Dermis blood vessel endothelial cell (primary cell): ENCODE measurements around the gene SHISA8. TPM values are rescaled to one million over a fixed set of nuclear protein-coding genes. Genes with fewer than 3 reads are reported as not detected.

Source experiments
- DNase-seq: peaks from one replicate; pipeline ENCODE4 v3.0.0; 2010
- total RNA-seq: library from RNA; depleted of rRNA; stranded (reverse); fragments of >200 nt; gene quantifications from 2 replicates; pipeline ENCODE4 v1.2.3, GENCODE V29; 2014

Gene SHISA8
- total RNA-seq, 1 donor from 2014 or later = not detected

- no peak for DNase-seq
These were observed 18.7 kb upstream of the SHISA8 start for GRCh38 chr22:41933411-41934177.

GRCh38 chr22:41932353-41932752 is 17.5 kb upstream of the SHISA8 start:
- DNase-seq = no peak

GRCh38 chr22:41931701-41932269 is 16.9 kb upstream of the SHISA8 start:
- DNase-seq = no peak

GRCh38 chr22:41929418-41929810 is 14.5 kb upstream of the SHISA8 start:
- no peak for DNase-seq

GRCh38 chr22:41928593-41929417 is 13.9 kb upstream of the SHISA8 start:
- DNase-seq = no peak

- no peak for DNase-seq
These were observed 12.9 kb upstream of the SHISA8 start for GRCh38 chr22:41927813-41928212.

- peak; percentile 65 for DNase-seq
These were observed 11.0 kb upstream of the SHISA8 start for GRCh38 chr22:41925783-41926460.

GRCh38 chr22:41923595-41924276 is 8.9 kb upstream of the SHISA8 start:
- DNase-seq = no peak

- no peak for DNase-seq
These were observed 8.2 kb upstream of the SHISA8 start for GRCh38 chr22:41922940-41923594.

- DNase-seq = no peak
These were observed 7.5 kb upstream of the SHISA8 start for GRCh38 chr22:41922328-41922727.

GRCh38 chr22:41920271-41920976 is 5.5 kb upstream of the SHISA8 start:
- no peak for DNase-seq

GRCh38 chr22:41919357-41920224 is 4.7 kb upstream of the SHISA8 start:
- no peak for DNase-seq

- DNase-seq = peak; percentile 75
These were observed 3.3 kb upstream of the SHISA8 start for GRCh38 chr22:41917903-41918791.

GRCh38 chr22:41917375-41917902 is 2.6 kb upstream of the SHISA8 start:
- DNase-seq = no peak

GRCh38 chr22:41916745-41917358 is 2.0 kb upstream of the SHISA8 start:
- no peak for DNase-seq

- no peak for DNase-seq
These were observed 1.1 kb upstream of the SHISA8 start for GRCh38 chr22:41915786-41916493.

GRCh38 chr22:41914611-41915034 is 251 bp downstream of the SHISA8 start:
- DNase-seq = no peak
